NT2/D1 (cell line): ENCODE data around the gene TMEM256.

Experiments
- SUZ12 ChIP-seq: IDR thresholded peaks from 2 replicates; pipeline ENCODE4 v1.6.1; 2011; ENCODE audit not compliant: insufficient read length, insufficient read depth; ENCODE audit errors: extremely low read depth
- YY1 ChIP-seq: IDR thresholded peaks from 2 replicates; pipeline ENCODE4 v1.6.1; 2011; ENCODE audit not compliant: insufficient read length, insufficient read depth
- ZNF274 ChIP-seq: IDR thresholded peaks from 2 replicates; pipeline ENCODE4 v1.6.1; 2011; ENCODE audit warnings: mild to moderate bottlenecking, low read depth, low read length

DNA sequence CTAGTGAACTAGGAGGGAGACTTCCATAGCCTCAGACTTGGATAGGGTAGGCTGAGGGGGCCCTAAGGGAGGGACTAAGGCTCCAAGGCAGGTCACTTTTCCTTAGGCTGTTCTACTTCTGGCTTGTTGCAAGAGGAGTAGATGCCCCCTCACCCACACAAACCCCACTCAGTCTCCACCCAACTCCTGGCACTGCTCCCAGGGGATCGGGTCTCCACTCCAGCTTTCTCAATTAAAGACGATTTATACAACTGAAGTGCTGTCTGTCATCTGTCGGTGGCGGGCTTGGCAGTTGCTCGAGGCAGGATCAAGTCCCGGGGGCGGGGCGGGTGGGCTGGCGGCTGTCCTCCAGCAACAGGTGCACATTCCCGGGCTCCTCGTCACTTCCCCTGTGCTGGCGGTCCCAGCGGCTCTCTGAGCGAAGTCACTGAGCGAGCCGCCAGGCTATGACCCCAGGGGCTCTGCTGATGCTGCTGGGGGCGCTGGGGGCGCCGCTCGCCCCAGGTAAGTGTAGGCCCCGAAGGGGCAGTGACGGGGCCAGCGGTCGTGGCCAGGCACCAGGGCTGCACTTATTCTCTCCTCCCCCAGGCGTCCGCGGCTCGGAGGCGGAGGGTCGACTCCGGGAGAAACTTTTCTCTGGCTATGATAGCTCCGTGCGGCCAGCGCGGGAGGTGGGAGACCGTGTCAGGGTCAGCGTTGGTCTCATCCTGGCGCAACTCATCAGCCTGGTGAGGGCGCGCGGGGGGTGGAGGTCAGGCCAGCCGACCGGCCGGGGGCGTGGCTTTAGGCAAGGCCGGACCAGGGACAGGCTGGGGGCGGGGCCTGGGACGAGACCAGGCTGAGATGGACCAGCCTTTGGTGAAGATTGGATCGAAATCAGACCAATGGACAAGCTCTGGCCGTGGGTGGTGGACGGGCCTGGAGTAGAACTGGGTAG lies 41.1 kb upstream of the TMEM256 start, which contains the start of gene CHRNB1:
- TF ChIP-seq ZNF274 (no peak), YY1 (no peak), SUZ12 (no peak)
